Retinal pigment epithelial cell (primary cell): ENCODE data around the gene ESR2.
"Not testable (repeated sequence)": the region's sequence is repeated elsewhere in the genome, so short reads cannot be mapped to it uniquely, and the experiment has no call there.

ENCODE experiments used
- DNase-seq: peaks from one replicate; pipeline ENCODE4 v3.0.0-alpha.2; 2010; ENCODE audit warnings: low read depth
- H3K4me3 ChIP-seq: 2 replicates; pipeline ENCODE4 v1.5.1; 2011; ENCODE audit warnings: mild to moderate bottlenecking, low read length, control low read depth, moderate library complexity
- CTCF ChIP-seq: conservative IDR thresholded peaks from 2 replicates; pipeline ENCODE4 v1.5.1; 2011; ENCODE audit warnings: low read depth, low read length, control low read depth, inconsistent platforms

The ESR2 gene

GRCh38 chr14:64053694-64054669, 240.2 kb downstream of the ESR2 start:
- no peak for TF ChIP-seq CTCF

GRCh38 chr14:64049616-64050381, 244.4 kb downstream of the ESR2 start:
- no peak for TF ChIP-seq CTCF
- H3K4me3 ChIP-seq, result no peak overlapping the region
- DNase-seq, result no peak

More at GRCh38 chr14:64053694-64054669, 240.2 kb downstream of the ESR2 start:
- no peak for DNase-seq
- H3K4me3 ChIP-seq, result no peak overlapping the region

- DNase-seq, result no peak
- no peak overlapping the region for H3K4me3 ChIP-seq
- TF ChIP-seq CTCF, result no peak
Observed at GRCh38 chr14:64045091-64045490, 249.1 kb downstream of the ESR2 start.

GRCh38 chr14:64043296-64043695, 250.9 kb downstream of the ESR2 start:
- H3K4me3 ChIP-seq, DNase-seq: not testable (repeated sequence)

- TF ChIP-seq CTCF, result peak; percentile 30
- no peak overlapping the region for H3K4me3 ChIP-seq
- no peak for DNase-seq
Observed at GRCh38 chr14:64040044-64040443, 254.1 kb downstream of the ESR2 start.

- TF ChIP-seq CTCF, result no peak
- no peak overlapping the region for H3K4me3 ChIP-seq
- DNase-seq, result no peak
Observed at GRCh38 chr14:64038841-64039542, 255.2 kb downstream of the ESR2 start.

GRCh38 chr14:64037869-64038745, 256.1 kb downstream of the ESR2 start:
- DNase-seq, H3K4me3 ChIP-seq: not testable (repeated sequence)
